ENCODE results near the gene KIF24.

GRCh38 chr9:34291023-34291422 lies 38.0 kb downstream of the KIF24 start:
- no peak for TF ChIP-seq CTCF (IDR thresholded peaks at IDR 0.05)
- no peak for TF ChIP-seq POLR2A (IDR thresholded peaks at IDR 0.05)
